ENCODE results near the gene PIP5K1C.

PIP5K1C gene

DNA sequence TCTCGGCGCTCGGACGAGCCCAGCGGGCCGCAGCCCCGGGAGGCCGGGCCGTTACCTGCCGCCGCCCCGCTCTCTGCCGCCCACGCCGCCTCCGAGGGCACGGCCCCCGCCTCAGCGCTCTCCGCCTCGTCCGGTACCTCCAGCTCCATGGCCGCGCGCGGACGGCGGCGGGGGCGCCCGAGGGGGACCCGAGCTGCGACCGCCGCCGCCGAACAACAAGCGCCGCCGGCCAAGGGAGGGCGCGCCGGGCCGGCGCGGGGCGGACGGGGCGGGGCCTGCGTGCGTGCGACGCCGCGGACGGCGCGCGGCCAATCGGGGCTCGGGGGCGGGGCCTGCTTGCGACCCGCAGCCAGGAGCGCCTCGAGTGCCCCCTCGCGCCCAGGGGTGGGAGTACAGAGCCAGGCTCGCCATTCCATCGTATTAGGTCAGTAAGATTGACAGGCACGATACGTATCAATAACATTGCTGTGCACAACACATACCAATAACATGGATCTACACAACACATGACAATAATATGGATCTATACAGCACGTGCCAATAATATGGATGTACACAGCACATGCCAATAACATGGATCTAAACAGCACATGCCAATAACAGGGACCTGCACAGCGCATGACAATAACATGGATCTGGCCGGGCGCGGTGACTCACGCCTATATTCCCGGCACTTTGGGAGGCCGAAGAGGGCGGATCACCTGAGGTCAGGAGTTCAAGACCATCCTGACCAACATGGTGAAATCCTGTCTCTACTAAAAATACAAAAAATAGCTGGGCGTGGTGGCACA, at the start of gene PIP5K1C:
TSS of gene PIP5K1C (minus strand) at position 227 of the 791 bp plus-strand sequence. CDS start at position 149, 78 bp downstream.
- peak; percentile 80 for DNase-seq (ENCODE audit: low read depth)

DNA sequence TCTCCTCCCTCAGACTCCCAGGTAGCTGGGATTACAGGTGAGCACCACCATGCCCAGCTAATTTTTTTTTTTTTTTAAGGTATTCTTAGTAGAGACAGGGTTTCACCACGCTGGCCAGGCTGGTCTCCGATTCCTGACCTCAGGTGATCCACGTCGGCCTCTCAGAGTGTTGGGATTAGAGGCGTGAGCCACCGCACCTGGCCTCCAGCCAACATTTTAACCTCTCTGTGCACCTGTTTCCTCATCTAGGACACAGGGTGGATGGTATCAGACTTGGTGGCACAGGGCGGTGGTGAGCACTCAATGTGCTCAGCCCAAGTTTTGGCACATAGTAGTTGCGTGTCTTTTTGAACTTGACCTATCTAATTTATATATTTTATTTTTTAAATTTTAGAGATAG, 48.7 kb upstream of the PIP5K1C start:
- no peak for DNase-seq (ENCODE audit: low read depth)

GRCh38 chr19:3746371-3747056, 46.2 kb upstream of the PIP5K1C start:
- no peak for DNase-seq (ENCODE audit: low read depth)

DNA sequence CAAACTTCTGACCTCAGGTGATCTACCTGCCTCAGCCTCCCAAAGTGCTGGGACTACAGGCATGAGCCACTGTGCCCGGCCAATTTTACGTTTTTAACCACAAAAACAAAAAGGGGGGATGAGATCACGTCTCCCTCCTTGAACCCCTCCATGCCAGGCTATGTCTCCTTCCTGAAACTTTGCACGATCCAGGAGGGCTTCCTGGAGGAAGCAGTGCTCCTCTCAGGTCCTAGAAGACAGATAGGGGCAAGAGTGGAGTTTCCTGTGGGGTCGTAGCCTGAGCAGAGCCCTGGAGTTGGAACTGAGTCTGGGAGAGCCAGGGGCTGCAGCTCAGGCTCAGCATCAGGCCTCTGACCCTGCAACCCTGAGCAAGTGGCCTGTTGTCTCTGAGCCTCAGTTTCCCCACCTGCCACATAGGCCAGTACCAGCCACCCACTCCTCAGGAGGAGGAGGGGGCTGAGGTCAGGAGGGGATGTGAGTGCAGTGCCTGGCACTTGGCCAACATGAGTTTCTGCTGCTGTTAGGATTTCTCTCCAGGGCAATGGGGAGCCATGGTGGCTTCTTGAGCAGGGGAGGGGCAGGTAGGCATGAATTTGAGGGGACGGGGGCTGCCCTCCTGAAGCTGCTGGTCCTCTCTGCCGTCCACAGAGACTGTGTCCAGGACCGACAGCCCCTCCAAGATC, 45.2 kb upstream of the PIP5K1C start:
- no peak for DNase-seq (ENCODE audit: low read depth)

GRCh38 chr19:3743486-3743885, 43.2 kb upstream of the PIP5K1C start:
- no peak for DNase-seq (ENCODE audit: low read depth)

GRCh38 chr19:3740431-3740830, 40.2 kb upstream of the PIP5K1C start:
- DNase-seq (ENCODE audit: low read depth), result no peak

DNA sequence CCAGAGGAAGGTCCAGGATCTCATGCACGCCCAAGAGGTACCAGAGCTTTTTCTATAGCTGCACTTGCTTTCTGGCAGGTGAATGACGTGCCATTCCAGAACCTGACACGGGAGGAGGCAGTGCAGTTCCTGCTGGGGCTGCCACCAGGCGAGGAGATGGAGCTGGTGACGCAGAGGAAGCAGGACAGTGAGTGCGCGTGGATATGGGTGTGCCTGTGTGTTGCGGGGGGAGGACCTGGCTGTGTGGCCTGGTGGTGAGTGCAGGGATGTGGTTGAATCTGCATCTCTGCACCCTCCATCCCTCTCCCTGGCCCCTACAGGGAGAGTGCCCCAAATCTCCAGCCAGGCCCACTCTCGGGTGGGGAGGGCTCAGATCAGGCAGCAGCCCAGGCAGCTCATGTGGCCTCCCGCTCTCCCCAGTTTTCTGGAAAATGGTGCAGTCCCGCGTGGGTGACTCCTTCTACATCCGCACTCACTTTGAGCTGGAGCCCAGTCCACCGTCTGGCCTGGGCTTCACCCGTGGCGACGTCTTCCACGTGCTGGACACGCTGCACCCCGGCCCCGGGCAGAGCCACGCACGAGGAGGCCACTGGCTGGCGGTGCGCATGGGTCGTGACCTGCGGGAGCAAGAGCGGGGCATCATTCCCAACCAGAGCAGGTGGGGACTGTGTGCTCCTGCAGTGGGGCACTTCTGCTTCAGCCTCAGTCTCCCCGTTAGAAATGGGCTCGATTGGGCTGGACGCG, 38.4 kb upstream of the PIP5K1C start:
- DNase-seq (ENCODE audit: low read depth), result no peak

GRCh38 chr19:3737487-3738205, 37.4 kb upstream of the PIP5K1C start:
- DNase-seq (ENCODE audit: low read depth), result no peak

GRCh38 chr19:3736106-3736724, 35.9 kb upstream of the PIP5K1C start:
- no peak for DNase-seq (ENCODE audit: low read depth)

- DNase-seq (ENCODE audit: low read depth), result no peak
Measured at GRCh38 chr19:3734310-3734600, 34.0 kb upstream of the PIP5K1C start.

DNA sequence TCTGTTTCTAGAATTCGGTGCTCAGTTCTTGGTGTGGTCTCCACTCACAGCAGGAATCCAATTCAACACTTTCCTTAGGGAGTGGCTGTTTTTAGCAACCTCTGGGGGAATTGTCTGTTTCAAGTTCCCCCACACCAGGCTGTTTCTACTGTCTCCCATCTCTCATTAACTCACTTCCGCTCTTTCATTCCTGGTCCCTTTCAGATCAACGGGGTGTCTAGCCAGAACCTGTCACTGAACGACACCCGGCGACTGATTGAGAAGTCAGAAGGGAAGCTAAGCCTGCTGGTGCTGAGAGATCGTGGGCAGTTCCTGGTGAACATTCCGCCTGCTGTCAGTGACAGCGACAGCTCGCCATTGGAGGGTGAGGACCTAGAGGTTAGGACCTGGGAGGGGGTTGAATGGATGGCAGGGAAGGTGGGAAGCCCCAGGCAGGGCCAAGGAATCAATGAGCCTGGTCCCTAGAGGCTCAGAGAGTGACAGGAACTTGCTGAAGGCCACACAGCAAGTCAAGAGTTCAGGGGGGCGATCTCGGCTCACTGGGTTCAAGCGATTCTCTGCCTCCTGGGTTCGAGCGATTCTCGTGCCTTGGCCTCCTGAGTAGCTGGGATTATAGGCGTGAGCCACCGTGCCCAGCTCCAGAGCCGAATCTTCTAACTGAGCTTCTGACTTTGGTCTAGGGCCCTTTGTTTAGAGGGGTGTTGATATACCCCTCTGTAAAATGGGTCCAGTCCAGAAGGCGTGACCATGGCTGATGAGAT, 33.5 kb upstream of the PIP5K1C start:
- DNase-seq (ENCODE audit: low read depth), result no peak

- DNase-seq (ENCODE audit: low read depth), result no peak
Measured at GRCh38 chr19:3732108-3732507, 31.8 kb upstream of the PIP5K1C start.

DNA sequence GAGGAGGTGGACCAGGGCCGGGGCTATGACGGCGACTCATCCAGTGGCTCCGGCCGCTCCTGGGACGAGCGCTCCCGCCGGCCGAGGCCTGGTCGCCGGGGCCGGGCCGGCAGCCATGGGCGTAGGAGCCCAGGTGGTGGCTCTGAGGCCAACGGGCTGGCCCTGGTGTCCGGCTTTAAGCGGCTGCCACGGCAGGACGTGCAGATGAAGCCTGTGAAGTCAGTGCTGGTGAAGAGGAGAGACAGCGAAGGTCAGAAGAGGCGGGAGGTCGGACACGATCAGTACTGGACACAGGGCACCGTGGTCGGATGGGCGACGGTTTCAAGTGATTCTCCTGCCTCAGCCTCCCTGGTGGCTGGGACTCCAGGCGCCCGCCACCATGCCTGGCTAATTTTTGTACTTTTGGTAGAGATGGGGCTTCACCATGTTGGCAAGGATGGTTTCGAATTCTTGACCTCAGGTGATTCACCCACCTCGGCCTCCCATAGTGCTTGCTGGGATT, 30.2 kb upstream of the PIP5K1C start:
- no peak for DNase-seq (ENCODE audit: low read depth)

DNA sequence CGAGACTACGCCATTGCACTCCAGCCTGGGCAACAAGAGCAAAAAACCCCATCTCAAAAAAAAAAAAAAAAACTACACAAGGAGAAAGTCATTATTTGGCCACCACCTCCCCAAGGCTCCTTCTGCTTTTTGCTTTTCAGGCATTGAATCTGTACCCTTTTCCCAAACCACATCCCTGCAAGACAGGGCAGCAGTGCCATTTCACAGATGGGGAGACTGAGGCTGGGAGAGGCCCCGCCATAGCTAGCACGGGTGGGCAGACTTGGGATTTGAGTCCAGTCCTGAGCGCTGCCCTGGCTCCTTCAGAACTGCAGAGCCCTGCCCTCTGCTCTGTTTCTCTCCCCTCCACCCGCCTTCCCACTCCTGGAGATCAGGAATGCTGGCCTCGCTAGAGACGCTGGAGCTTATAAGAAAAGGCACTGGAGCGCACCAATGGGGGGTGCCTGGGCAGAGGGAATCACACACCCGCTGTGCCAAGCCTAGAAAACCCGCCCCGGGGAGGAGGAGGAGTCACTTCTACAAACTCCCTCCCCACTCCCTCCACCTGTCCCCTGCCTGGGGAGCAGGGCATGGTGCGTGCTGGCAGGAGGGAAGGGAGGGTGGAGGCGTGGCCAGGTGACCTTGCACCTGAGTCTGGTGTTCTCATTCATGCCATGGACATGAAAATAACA, 25.5 kb upstream of the PIP5K1C start:
- DNase-seq (ENCODE audit: low read depth), result no peak

DNA sequence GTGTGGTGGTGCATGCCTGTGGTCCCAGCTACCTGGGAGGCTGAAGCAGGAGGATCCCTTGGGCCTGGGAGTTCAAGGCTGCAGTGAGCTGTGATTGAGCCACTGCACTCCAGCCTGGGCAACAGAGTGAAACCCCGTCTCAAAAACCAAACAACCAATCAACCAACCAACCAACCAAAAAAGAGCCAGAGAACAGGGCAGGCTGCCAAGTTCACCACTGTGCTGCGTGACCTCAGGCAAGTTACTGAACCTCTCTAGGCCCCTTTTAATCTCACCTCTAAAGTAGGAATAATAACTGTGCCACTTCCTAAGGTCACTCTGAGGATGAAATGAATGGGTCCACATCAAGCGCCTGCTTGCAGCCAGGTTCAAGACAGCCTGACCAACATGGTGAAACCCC, 24.9 kb upstream of the PIP5K1C start:
- no peak for DNase-seq (ENCODE audit: low read depth)

DNA sequence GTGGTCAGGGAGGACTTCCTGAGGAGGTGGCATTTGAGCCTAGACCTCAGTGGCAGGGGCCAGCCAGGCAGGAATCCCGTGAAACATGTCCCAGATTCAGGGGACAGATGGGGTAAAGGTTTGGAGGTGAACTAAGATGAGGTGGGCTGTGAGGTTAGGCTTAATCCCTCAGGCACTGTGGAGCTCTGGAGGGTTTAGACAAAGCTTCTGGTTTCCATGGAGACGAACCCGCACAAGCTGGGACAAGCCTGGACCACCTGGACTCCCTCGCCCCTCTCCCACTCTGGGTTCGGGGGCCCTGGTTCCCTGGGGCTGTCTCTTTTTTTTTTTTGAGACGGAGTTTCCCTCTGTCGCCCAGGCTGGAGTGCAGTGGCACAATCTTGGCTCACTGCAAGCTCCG, 23.6 kb upstream of the PIP5K1C start:
- no peak for DNase-seq (ENCODE audit: low read depth)

DNA sequence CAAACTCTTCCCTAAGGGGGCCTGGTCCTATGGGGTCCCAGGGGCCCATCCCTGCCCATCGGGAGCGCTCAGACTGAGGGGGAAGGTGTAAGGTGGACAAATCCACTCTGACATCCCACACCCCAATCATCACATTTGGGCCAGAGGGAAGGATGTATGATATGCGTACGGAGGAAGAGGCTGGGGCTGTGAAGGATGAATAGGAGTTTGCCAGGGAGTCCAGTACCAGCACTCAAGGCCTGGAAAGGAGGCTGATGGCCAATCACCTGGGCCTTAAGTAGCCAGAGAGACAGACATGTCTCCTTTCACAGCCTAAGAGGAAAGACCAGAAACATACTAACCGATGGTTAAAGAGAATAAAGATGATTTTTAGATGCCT, 22.8 kb upstream of the PIP5K1C start:
- DNase-seq (ENCODE audit: low read depth), result no peak

GRCh38 chr19:3722443-3723109, 22.3 kb upstream of the PIP5K1C start:
- DNase-seq (ENCODE audit: low read depth), result no peak

DNA sequence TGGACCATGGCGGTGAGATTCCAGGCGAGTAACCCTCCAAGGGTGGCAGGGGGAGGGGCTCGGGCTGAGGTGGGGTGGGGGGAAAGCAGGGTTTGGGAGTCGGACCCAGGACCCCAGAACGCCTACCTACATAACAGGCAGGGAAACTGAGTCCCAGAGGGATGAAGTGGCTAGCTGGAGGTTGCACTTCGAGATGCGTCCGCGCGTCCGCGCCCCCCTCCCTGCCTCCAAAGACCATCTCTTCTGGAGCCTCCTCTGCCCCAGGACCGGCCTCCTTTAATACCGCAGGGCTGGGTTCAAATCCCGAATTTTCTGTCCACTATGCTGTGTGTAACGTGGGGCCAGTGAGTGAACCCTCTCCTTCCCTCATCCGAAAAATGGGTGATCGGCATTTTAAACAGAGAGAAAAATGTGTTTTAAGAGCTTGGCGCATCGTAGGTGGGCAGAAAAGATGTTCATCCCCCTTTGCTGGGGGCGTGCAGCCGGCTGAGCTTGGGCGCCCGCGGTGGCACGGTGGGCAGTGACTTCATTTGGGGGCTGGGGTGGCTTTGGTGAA, 21.7 kb upstream of the PIP5K1C start:
- DNase-seq (ENCODE audit: low read depth), result no peak
